HG03280 (cell line): ENCODE data around the gene PTPRD.
"Not testable (repeated sequence)": the region's sequence is repeated elsewhere in the genome, so short reads cannot be mapped to it uniquely, and the experiment has no call there.

Experiments used
- ATAC-seq: cut with Tn5 transposase; IDR thresholded peaks from one replicate; pipeline ENCODE4 v1.9.1; 2021; ENCODE audit warnings: mild to moderate bottlenecking, moderate library complexity; ENCODE audit not compliant: unreplicated experiment

PTPRD gene

DNA sequence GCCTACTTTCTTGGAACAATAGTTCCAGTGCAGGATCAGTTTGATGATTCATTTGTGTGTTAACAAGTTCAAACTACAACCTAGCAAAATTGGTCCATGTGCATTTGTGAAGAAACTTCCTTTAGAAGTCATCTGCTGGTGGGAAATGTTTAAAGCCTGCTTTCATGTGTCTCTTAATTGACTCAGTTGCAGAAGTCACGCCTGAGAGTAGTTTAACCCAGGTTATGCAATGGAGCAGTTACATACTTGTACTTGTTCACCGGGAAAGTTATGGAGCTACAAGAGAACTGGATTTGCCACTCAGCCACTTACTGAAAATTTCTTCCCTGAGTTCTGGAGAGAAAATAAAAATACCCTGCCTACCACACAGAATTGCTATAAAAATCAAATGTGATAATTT lies 1397.8 kb downstream of the PTPRD start:
- ATAC-seq, result no peak

DNA sequence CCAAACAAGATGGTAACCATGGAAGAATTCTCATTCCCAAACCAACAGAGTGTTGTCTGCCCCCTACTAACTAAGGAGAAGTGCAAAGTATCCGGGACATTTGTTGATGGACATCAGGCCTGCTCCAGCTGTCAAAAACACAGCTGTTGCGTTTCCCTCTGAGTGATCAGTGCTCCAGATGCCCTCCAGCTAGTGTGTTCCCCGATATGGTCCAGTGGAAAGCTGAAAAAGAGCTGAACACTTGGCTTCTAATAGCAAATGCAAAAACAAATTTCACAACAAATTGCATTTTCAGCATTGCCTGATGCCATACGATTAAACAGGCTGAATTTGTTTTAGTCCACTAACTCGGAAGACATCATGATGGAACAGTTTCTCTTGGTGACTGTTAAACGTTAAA lies 1398.7 kb downstream of the PTPRD start:
- no peak for ATAC-seq

DNA sequence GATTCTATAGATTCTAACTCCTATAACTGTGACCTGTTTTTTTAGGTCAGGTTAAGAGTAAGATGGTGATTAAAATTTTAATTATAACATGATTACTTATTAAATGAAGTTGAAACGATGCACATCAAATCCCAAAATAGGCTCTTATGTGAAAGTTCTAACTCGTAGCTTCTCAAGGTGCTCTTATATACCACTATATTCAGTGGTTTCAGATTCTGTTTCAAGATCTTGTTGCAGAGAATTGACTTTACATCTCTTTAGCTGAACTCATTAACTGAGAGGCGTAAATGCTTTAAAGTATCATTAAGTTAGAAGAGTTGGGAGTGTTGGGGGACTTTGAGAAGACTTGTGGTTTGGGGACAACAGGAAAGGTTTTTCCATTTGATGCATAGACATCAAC lies 1399.8 kb downstream of the PTPRD start:
- no peak for ATAC-seq

DNA sequence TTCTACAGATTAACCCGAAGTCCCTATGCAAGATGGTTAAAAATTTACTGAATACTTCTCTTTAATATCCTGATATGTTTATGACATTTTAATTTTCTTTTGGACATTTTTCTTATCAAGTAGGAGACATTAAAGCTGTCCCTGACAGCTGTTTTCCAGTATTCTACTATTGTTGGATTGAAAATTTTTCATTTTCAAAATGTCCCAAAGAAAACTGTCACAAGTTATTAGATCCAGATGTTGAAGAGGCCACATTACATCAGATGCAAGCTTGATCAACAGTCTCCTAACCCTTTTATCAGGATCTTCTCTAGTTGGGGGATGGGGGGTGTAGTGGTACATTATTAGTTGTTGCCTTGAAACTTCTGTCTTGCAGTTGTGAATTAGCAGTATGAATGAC lies 1410.5 kb downstream of the PTPRD start:
- ATAC-seq, result no peak

DNA sequence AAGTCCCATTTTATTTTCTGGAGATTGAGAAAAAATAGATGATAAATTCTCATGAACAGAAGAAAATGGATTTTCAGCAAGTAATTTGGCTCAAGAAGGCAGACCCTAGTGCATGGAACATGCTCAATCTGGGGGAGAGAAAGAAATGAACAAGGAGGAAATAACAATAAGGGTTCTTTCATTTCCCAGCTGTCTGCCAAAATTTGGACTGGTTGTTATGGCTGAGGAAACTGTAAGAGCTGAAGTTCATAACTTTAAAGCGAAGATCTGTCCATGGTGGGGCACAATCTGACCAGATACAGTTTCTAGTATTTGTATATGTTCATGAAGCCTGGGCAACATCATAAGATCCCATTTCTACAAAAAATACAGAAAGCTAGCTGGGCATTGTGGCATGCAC lies 1426.7 kb downstream of the PTPRD start:
- no peak for ATAC-seq

DNA sequence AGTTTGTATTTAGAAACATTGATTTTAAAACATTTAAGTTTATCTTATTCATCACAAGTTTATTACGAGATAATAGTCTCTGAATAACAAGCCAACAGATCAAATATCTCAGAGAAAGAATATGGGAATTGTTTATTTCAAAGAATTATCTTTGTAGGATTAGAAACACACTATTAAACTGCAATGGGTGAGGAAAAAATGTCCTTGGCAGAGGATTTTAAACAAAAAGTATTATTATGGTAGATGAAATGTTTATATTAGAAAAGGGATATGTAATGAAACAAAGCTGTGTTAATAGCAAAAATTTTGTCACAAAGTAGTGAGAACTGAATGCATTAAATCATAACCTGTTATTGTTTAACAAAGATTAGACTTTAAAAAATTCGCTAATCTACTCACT lies 1430.4 kb downstream of the PTPRD start:
- no peak for ATAC-seq

DNA sequence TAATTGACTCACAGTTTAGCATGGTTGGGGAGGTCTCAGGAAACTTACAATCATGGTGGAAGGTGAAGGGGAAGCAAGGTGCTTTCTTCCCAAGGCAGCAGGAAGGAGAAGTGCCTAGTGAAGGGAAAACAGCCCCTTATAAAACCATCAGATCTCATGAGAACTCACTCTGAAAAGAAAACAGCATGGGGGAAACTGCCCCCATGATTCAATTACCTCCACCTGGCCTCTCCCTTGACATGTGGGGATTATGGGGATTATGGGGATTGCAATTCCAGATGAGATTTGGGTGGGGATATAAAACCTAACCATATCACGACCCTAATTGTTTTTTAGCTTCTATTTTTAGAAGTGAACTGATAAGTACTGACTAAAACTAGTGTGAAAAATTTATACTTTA lies 1435.7 kb downstream of the PTPRD start:
- no peak for ATAC-seq

DNA sequence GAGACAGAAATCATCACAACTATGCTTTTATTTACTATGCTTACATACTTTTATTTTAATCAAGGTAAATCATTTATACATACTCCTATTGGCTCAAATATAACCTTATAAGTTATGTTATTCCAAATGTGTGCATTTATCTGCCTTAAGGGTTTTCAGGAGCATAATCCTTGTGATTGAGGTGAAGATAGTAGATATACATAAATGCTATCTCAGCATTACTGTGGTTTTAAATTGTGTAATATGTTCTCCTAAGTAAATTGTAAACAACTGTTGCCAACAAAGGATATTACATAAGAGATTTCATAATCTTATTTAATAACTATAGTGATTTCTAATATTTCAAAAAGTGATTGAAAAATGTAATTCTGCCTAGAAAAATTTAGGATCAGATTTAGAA lies 1438.4 kb downstream of the PTPRD start:
- ATAC-seq, result no peak

DNA sequence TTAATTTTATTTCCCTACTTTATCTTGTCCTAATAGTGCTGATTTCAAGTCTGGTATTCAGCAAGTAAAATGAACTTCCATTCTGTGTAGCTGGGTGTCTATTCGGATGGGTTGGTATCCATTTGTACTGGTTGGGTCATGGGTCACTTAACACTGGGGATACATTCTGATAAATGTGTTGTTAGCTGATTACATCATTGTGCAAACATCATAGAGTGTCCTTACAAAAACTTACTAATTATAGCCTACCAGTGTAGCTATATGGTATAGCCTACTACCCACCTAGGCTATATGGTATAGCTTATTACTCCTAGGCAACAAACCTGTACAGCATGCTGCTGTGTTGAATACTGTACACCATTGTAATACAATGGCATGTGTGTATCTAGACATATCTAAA lies 1439.5 kb downstream of the PTPRD start:
- no peak for ATAC-seq

DNA sequence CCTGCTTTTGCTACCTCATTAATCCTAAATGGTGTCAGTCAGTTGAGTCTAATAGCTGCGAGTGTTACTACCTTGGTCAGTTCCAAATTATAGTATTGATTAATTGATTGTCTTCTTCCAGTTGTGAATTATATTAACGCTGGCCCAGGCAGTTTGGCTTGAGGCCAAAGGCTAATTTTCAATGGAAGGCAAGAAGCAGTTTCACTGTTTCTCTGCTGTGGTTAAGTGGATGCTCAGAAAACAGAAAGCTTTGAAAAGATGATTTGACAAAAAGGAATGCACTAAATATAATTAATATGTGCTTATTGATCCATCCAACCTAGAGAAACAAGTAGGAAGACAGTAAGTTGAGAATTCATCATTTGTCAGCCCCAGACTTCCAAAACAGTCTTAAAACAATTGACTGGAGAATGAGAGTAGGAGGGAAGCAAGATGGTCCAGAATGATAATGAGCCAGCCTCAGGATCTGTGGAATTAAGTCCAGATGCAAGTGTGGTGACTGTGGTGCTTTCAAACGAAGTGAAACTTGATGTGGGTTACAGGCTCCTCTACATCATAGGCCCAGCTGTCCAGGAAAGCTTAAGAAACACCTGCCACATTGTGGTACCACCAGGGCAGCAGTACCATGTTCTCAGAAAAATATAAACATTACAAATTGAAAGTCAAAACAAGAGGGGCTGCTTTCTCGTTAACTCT lies 1442.2 kb downstream of the PTPRD start:
- no peak for ATAC-seq

DNA sequence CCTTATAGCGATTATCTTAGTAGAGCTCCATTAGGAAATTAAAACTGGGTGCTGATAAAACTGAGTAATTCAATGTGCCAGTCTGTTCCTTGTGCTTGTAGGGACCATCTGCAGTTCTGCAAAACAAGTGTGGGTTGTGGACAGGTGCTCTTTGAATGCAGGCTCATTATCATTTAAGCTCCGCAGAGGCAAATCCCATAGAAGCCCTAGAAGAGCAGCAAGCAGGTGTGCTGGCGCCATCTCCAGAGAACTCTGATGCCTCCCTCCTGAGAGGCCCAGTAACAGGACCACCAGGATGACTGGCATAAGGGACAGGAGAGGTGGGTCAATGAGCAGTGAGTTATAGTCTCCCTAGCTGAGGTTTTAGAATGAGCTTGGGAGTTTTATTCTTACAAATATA lies 1470.8 kb downstream of the PTPRD start:
- no peak for ATAC-seq

DNA sequence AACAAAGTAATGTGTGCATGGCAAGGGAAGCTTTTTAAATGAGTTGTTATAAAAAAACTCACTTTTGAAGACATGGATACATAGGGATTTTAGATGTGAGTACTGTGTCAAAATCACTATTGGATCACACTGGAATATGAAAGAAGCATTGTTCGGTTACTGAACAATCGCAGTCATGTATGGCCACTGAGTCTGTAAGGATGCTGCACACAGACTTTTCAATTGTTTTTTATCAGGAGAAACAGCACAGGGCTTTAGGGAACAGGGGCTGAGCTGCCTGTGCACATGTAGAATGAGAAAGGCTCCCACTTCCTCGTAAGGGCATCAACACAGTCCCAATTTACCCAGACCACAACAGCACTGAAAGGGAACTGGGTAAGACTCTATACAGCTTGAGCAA lies 1479.3 kb downstream of the PTPRD start:
- ATAC-seq, result no peak

DNA sequence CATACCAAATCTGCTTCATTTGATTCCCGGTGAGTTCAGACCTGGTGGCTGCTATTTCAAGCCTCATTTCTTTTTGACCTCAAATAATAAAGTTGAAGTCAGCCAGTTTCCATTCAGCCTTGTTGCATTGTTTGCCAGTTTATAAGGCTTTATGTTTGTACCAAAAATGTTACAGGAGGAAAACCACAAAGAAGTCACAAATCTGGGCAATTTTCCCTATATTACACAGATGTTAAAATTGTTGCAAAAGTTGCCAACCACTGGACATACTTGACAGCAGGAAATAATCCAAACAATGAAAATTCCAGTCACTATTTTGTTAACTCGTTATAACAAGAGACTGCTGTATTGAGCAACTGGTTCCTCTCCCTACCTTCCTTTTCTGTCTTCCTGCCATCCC lies 1488.2 kb downstream of the PTPRD start:
- no peak for ATAC-seq

DNA sequence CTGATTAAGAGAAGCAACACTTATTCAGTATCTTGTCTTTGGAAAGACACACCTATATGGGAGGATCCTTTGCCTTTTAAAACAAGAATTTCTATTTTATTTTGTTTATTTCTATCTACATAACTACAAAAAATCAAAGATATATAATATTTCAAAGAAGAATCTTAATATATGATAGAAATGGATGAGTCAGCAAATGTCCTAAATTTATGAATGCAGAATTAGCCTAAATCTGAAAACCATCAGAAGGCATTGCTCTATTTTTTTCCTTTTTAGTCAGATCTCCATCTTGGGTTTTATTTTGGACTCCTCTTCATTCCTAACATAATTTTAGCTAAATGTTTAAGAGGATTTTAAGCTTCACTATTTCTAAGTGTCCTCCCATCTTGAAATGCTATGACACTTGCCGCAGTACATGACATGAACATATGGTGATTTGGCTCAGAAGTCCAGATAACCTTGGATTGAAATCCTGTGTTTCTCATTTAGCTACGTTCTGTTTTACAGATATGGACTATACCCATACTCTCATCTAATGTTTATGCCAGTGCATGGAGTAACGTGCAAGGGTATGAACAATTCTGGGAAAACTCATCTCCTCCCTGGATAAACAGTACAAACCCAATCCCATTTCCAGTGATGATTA lies 1490.4 kb downstream of the PTPRD start:
- no peak for ATAC-seq

DNA sequence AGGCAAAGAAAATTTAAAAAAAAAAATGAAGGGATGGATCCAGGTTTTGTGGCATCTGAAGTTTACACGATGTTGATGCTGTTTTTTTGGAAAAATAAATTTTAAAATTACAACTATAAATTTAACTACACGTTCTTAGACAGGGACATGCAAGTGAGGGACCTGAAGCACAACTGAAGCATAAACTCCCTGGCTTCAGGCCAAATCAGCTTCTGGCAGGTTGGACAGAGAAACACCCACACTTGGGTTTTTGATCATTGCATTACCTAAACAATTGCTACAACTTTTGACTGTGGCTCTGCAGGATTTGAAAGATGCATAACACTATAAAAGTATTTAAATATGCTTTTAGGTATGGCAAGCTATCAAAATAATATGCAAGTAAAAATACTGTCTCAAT lies 1494.9 kb downstream of the PTPRD start:
- ATAC-seq, result no peak

DNA sequence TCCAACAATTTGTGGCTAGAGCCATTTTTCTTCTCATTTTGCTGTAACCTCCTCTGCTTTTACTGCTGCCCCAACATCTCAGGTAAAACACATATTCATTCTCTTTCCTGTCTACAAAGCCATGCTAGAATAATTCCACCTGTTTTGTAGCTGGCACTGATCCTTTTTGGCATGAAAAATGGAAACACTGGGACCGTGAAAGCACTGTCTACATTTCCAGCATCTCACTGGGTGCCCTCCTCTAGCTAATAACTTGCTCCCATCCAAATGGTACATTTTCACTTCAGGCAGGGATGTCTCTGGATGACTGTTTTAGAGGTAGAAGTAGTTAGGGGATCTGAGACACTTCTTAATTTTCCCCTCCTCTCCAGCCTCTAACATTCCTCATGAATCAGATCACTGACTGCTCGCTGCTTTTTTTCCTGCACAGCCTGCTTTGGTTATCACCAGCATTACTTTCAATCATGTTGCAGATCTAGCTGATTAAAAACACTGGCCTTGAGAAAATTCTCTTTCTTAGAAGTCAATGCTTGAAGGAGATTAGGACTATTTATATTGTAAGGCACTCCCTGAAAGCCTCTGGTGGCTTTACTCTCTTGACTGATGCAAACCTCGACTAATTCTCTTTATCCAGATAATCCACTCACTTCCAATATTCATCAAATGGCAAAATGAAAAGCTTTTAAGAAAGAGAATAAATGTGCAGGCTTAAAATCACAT lies 1500.6 kb downstream of the PTPRD start:
- ATAC-seq, result no peak

DNA sequence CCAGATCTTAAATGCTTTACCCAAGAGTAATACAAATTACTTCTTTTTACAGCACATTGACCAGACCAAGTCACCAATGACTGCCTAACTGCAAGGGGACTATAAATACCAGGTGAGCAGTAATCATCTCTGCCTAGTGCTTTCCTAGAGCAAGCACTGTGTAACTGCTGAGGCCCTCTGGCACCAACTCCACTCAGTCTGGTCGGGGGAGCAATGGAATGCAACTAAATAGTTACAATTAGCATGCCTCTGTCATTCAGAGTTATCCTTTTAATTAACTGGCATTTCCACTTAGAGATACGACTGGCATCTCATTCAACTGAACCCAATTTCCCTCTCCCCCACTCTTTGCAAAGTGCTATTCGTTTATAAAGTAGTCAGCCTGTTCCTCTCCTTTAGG lies 1504.2 kb downstream of the PTPRD start:
- no peak for ATAC-seq

DNA sequence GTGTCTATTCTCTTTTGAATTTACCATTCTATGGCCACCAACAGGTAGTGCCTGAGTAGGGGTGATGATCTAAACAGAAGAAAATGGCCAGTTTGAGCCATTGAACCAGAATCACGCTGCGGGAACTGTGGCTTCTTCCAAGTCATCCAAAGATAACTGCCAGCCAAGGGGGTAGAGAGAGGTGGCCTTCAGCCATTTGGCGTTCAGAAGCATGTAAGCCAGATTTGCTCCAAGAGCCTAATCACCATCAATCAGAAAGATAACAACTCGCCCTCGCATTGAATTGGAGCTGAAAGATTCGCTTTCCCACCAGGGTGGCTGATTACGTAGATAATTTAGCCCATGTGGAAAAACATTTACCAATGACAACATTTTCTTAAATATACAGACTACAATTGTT lies 1510.5 kb downstream of the PTPRD start:
- no peak for ATAC-seq

DNA sequence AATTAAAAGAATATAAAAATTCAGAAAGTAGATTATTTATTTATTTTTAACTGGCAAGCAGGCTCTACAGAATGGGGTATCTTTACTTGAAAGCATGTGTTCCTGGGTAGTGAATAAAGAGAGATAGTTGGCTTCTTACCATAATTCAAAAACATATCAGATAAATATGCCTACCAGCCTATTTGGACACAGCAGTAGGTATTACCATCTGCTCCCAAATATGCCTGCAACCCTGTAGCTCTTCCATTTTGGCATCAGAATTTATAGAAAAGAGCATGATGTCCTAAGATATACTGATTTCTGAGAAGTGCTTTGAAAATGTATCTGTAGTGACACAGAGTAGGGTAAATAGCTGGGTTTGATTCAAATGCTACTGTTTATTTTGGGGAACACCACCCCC lies 1512.7 kb downstream of the PTPRD start:
- no peak for ATAC-seq

DNA sequence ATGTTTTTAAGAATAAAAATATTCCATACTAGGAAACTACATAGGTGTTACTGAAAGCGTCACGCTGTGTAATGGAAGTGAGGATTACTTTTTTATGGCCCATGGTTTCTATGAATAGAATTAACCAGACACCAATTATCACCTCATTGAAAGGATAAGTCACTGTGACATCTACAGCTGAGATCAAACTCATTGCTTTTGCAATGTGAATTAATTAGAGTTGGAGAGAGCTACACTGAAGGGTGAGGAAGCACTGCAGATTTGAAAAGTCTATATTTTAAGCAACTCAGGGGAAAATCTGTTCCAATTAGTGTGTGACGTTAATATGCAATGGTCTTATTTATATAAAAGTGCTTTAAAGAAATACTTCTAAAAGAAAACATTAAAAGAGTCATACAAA lies 1513.2 kb downstream of the PTPRD start:
- ATAC-seq, result no peak

DNA sequence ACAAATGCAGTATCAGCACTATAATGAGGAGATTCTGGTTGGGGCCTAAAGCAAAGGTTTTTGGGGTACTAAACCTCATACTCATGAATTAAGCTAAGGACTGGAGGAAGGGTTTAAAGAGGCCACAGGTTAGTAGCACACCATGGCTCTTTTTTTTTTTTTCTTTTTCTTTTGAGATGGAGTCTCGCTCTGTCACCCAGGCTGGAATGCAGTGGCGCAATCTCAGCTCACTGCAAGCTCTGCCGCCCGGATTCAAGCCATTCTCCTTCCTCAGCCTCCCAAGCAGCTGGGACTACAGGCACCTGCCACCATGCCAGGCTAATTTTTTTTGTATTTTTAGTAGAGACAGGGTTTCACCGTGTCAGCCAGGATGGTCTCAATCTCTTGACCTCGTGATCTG lies 1515.5 kb downstream of the PTPRD start:
- ATAC-seq, result not testable (repeated sequence)

DNA sequence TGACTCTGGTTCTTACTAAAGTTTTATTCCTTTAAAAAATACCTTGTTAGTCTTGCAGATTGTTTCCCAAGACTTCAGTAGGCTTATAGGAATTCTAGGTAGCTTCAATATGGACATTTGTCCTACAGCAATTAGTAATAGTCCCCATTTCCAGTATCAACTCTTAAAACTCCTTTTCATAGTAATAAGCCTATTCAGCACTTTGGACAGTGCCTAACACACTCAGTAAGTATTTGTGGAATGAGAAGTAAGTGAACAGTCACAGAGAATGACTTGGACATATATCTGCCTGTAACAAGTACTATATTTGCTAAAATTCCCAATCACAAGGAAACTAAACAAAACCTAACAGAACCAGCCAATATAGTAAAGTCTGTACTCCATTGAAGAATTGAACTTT lies 1521.4 kb downstream of the PTPRD start:
- ATAC-seq, result no peak
